Stimulated activated CD8-positive, alpha-beta memory T cell treated with anti-CD3 and anti-CD28 coated beads, Interleukin-2, amount 100 ng/mL, for 48 hours (primary cell): ENCODE measurements around the gene TMEM74B.

Source experiments
- DNase-seq, 2 donors: peaks; one replicate each; pipeline ENCODE4 v3.0.0-alpha.2; 2020; ENCODE audit warnings: low read depth in 2 of 2

TMEM74B gene

DNA sequence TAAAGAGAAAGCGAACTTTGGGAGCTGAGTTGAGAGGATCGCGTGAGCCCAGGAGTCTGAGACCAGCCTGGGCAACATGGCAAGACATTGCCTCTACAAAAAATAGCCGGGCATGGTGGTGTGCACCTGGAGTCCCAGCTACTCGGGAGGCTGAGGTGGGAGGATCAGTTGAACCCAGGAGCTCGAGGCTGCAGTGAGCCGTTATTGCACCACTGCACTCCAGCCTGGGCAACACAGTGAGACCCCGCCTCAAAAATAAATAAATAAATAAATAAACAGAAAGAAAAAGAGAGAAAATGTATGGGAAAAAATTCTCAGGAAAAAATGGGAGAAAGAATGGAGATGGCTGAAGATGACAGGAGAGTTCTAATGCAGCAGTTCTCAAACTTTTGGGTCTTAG, 21.0 kb upstream of the TMEM74B start:
- no peak for DNase-seq

DNA sequence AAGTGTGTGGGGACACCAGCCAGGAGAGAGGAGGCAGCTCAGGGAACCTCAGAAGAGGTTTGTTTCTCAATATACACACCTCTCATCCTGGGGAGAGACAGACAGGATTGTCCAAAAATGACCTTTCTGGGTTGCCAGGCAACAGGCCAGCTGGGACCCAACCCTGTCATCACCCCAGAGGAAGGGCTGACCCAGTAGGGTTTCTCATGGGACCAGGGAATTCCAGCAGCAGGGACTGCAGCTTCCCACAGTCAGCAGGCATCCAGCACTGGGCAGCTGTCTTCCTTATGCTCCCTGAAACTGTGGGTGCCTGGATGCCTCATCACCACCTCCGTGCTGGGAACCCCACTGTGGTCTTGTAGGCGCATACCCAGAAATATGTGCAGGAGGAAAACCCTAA, 19.8 kb upstream of the TMEM74B start:
- DNase-seq: no peak

DNA sequence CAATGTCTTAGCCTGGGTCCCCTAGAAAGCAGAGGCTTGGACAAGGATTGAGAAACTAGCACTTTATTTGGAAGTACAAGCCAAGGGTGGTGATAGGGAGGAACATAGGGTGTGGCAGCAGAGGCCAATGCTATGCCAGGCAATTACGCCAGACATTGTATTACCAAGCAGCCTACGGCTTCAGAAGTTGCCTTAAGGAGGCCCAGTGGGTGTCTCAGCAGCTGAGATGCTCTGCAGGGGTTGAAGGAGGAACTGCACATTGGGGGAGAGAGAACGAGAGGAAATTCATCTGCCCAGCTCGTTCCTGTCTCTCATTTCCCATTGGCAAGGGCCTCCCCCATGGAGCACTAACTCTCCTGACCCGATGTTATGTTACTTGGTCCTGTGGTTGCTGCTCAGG, 19.3 kb upstream of the TMEM74B start:
- no peak for DNase-seq

DNA sequence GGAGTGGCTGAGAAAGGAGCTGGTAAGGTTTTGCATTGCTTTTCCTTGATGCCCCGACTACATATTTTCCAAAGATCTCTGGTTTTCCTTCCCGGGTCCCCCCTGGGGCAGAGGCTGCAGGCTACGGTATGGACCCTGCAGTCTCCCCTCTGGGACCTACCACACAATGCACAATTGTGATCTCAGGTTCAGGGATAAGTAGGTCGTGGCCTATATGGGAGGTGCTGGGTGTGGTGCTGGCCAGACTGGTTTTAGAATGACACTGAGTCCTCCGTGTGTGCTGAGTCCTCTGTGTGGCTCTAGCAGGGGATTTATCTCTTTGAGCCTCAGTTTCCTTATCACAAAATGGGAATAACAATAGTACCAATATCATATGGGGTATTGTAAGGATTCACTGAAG, 18.8 kb upstream of the TMEM74B start:
- DNase-seq: no peak

DNA sequence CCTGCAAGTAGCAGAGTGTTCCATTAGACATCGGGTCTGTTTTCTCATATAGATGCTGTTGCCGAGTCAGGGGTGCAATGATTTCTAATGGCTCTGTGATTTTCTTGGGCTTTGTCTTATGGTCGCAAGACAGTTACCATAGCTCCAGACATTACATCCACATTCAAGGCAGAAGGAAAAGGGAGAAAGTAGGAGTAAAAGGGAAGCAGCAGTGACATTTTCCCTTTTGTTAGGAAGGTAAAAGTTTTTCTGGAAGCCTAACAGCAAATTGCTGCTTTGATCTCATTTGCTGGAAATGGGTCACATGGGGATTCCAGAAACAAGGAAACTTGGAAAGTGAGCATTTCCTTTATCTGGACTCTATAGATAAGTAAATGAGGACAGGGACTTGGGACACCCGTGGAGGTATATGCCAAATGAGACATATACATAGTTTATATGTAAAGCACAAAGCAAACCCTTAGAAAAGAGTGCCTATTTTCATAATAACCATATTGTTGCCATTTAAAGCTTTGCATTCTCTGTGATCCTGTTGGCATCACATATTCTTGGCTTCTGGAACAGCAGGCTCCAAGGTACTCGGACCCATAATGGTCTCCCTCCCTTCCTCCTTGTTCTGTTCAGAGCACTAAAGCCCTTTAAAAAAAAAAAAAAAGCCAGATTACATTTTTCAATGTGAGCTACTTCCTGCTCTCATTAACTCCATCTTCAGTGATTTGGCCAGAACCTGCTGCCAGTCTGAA, 18.2 kb upstream of the TMEM74B start, which contains the start of gene C20orf202:
TSS of gene C20orf202 (plus strand) at position 693 of the 743 bp plus-strand sequence. CDS start 132 bp downstream, outside the sequence.
- no peak for DNase-seq

DNA sequence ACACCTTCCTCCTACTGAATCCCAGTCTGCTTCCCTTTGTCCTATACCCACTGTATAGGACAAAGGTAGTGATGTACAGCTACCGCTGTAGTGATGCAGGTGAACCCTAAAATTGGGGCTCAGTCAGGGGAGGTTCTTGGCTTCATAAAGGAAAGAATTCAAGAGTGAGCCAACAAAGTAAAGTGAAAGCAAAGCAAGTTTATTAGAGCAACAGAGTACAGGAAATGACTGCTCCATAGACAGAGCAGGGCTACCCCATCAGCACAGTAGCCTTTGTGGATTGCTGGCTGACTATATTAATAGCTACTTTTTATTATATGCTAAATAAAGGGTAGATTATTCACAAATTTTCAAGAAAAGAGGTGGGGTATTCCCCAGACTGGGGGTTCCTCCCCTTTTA, 15.2 kb upstream of the TMEM74B start:
- DNase-seq: no peak

DNA sequence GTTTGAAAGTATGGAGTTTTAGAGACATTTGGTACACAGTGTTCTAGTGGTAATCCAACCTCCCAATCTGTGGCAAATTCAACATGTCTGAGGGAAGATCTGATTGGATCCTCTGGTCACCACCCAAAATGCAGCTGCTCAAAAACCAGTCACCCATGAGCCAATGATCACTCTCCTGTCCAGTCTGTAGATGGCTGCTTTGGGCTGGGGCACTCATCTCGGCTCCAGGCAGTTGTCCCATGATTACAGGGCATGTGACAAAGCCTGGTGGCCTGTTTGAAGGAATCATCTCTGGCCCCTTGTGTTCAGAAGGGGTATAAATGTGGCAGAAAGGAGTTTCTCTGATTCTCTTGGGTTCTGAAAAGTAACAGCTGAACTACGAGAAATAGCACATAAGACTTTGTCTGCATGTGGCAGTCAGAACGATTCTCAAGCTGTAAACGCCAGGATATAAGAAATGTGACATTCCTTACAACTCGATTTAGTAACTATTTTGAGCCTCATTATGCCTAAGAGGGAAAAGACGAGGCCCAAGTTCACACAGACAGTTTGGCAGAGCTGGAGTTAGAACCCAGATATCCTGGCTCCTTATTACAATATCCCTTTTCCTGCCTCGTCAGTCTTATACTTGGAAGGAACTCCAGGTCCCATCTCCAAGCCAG, 14.6 kb upstream of the TMEM74B start:
- no peak for DNase-seq

DNA sequence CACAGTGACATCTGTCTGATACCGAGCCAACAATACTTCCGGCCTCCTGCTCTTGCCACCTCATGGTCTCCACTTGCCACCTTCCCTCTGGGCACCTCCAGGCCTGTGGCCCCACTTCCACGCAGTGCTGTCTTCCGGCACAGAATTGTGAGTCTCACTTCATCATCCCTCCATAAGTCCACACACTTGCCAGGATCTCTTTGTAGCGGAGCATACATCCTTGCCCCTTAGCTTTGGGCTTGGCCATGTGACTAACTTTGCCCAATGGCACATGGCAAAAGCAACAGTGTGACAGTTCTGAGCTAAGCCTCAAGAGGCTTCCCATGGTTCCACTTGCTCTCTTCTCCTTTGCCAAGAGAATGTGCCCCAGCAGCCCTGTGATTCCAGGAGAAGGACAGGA, 14.0 kb upstream of the TMEM74B start:
- DNase-seq: no peak

DNA sequence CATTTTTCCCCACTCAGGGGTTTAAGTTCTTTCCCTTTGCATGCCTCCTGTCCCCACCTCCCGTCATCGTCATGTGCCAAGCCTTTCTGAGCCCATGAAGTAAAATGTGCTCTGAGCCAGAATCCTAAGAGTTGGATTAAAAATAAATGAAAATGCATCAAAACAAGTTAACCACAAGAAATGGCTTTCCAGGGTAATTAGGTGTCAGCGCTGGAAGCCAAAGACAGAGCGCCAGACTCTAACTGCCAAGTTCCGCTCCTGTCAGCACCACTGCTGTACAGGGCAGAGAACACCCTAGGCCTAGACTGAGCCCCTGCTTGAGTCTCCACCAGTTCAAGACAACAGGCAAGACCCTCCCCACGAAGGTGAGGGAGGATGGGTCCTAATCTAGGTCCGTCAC, 13.0 kb upstream of the TMEM74B start:
- DNase-seq: no peak

DNA sequence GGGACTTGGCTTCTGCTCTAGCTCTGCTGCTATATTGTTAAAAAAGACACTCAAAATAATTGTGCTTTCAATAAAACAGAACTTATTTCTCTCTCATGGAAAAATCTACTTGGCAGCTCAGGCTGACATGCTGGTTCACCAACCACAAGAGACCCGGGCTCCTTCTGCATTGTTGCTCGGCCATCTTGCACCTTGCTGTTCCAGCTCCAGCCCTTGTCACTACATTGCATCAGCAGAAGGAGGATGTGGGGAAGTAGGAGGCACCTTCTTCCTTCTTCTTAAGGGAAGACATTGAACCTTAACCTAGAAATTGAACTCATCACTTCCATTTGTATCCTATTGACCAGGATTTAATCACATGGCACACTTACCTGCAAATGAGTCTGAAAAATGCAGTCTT, 11.9 kb upstream of the TMEM74B start:
- DNase-seq: no peak

DNA sequence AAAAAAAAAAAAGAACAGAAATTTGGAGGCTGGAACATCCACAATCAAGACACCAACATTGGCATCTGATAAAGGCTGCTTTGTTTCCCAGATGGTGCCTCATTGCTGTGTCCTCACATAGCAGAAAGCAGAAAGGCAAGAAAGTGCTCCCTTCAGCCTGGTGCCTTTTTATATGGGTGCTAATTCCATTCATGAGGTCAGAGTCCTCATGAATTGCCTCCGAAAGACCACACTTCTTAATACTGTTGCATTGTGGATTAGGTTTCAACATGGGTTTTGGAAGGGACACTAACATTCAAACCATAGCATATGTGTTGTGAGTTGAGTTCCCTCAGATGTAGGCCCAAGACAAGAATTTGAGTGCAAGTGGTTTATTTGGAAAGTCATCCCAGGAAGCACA, 10.4 kb upstream of the TMEM74B start:
- DNase-seq: no peak

DNA sequence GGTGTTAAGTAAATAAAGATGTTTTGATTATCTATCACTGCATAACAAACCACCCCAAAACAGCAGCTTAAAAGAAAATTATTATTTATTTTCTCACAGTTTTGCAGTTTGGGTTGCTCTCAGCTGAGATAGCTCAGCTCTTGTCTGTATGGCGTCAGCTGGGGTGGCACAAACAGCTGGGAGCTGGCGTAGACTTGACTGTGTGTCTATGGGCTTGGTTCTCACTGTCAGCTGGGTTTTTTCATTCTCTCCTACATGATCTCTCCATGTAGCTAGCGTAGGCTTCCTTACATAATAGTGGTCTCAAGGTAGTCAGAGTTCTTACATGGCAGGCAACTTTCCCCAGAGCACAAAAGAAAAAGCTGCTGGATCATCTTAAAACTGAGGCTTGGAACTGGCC, 6.5 kb upstream of the TMEM74B start:
- DNase-seq: no peak

DNA sequence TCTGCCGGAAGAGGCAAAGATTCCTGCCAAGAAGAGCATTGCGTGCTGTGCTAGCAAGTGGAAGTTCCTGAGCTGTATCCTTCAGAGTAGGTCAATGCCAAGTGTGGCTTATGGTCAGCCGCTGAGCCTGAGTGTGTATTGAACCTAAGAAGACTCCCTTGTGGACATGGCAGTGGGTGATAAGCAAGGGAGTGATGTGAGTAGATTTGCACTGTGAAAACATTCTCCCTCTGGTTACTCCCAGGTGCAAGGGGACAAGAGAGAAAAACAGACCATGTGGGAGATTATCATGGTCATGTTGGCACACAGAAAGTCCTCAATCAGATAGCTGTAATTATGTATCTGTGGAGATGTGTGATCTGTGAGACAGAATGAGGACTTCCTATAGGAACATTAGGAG, 6.1 kb upstream of the TMEM74B start:
- no peak for DNase-seq

DNA sequence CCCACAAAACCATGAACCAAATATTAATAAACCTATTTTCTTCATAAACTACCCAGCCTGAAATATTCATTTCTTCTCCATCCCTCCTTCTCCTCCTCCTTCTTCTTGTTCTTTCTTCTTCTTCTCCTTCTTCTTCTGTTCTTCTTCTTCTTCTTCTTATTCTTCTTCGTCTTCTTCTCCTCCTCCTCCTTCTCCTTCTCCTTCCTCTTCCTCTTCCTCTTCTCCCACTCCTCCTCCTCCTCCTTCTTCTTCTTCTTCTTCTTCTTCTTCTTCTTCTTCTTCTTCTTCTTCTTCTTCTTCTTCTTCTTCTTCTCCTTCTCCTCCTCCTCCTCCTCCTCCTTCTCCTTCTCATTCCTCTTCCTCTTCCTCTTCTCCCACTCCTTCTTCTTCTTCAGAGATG, 5.0 kb upstream of the TMEM74B start:
- DNase-seq: no peak

DNA sequence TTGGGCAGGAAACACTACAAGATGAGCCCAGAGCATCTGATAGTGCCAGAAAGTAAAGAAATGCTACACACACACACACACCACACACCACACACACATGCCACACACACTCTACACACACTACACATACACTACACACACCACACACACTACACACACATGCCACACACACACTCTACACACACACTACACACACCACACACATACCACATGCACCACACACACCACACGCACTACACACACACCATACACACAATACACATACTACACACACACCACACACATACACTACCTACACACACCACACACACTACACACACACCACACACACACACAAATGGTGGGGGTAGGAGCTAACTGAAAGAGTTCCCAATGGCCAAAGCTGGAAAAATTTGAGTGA, 3.6 kb upstream of the TMEM74B start:
- no peak for DNase-seq

DNA sequence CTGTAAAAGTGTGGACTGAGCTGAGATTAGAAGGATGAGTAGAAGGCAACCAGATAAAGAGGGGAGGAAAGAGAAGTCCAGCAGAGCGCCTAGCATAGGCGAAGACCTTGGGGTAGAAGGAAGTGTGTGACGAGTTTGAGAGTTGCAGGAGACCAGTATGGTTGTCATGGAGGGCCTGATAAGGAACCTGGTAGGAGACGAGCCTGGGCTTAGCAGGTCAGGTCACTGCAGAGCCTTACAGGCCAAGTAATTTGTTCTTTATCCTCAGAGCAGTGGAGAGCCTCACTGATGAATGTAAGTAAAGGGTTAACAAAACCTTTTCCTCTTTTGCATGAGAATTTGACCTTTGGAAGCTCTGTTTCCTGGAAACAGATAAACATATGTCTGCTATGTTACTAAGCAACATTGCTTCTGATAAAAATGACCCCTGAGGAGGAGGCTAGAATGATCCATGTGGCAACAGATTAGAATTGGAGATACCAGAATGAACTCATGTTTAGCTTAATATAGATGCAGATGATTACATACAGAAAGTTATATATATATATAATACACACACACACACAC, 2.9 kb upstream of the TMEM74B start:
- DNase-seq: no peak

DNA sequence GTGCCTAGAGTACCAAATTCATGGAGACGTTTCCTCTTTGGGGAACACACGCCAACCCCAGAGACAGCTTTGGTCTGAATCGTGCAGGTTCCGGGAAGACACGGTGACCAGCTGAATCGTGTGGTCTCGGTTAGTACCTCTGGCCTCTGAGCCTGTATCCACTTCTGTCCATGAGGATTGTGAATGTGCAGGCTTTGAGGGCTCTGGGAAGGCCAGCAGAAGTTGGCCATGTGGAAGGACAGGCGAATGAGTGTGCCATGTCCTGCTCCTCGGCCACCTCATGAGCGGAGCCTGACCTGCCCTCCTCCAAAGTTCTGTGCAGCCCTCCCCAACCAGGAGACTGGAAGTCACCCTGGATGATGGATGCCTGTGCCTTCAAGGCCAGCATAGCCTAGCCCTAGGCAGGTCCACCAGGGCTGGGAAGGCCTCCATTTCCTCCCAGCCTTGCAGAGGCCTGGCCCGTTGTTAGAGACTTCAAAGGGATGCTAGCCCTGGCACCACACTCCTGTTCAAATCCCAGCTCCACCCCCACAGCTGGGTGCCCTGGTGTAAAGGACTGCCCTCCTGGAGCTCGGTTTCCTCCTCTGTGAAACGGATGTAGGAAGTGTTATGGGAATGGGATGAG, 1.7 kb upstream of the TMEM74B start:
- DNase-seq: no peak

DNA sequence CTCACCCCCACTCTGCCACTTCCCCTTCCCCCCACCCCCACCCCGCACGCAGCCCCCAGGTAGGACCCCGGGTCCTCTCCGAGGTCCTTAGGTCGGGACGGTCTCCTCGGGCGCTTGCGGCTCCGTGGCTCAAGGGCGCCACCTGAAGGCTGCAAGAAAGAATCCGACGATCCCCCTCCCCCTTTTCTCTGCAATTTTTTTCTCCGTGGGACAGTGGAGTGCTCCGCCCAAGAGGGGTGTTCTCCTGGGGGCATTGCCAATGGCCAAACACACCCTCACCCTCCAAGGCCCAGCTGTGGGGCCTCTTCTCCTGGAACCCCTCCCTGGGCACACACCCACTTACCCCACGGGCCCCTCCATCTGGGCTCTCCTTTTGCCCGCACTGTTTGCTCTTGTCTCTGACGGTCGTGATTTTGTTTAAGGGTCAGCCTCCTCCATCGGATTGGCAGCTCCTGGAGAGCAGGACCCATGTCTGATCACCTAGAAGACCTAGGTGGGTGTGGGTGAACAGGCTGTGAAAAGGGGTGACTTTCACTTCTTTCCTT, 1.1 kb upstream of the TMEM74B start:
- DNase-seq: peak; percentile 26 to 31

DNA sequence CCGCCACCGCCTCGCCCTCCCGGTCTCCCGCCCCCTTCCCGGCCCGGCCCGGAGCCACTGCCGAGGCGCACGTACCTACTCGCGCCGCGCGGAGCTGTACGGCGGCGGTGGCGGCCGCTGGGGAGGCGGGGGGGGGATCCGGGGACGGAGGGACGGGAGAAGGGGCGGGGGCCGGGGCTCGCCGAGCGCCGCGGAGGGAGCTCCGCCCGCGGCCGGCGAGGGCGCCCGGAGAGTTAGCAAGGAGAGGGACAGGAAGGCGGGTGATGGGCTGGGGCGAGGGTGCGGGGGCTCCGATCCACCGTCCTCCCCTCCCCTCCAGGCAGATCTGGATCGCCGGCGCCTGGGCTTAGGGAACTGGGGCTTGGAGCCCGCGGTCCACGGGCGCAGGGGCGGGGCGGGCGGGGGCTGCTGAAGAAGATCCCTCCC, 548 bp upstream of the TMEM74B start:
- DNase-seq: no peak

DNA sequence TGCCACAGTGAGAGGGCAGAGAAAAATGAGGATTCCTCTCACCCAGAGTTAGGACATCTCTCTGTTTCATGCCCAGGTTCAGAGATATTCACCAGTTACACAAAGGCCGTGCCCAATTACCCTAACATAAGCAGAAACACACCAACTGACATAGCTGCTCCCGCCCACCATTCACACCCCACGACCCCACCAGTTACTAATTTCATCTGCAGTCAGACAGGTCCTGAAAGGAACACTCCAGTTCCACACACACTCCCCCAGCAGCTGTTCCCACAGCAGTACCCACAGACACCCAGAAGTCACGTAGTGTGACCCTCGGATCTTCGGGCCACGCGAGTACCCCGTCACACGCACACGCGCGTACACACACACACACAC, 532 bp downstream of the TMEM74B start:
- no peak for DNase-seq

DNA sequence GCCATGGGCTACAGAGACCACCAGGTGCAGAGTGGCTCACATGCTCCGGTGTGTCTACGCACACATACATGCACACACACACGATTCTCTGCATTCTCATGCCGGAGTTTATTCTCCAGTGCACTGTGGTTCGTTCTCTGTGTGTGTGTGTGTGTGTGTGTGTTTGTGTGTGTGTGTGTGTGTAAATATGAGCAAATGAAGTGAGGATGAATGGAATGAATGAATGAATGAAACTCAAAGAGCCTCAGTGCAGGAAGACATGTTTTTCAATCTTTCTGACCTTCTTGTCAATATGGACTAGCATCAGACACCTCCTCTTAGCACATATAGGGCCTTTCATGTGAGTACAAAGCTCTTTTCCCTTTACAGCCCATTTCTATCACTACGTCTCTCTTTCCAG, 1.6 kb downstream of the TMEM74B start:
- DNase-seq: no peak

DNA sequence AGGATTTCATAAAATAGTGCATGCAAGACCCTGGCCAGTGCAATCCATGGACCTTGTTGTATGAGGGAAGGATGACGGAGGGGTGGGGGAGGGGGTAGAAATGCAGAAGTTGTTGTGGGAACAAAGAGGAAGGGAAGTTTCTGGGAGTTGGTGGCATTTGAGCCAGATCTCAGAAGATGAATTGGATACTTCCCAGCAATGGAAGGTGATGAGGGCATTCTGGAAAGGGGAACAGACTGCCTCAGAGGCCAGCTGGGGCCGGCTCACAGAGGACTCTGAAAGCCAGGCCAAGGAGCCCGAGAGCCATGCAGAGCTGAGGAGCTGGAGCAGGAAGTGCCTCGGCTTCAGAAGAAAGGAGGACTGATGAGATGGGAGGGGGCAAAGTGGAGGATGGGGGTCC, 2.7 kb downstream of the TMEM74B start:
- DNase-seq: no peak

DNA sequence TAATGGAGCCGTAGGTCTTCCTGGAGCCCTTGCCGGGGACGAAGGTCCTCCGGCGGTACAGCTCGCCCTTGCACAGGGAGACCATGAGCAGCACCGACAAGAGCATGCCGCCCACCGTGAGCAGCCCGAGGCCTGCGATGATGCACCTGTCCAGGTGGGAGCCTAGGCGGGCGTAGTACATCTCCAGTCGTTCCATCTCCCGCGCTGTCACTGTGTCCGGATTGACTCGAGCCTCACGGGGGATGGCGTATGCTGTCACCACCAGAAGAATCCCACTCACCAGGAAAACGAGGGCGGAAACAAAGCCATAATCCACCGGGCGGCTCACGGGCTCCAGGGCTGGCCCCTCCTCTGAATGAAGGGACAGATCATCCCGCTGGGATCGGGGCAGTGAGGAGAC, 3.8 kb downstream of the TMEM74B start:
- no peak for DNase-seq
